OCI-LY1 (cell line): Measurements from ENCODE around the gene FAM107B.

Experiments used
- H2AFZ ChIP-seq: fragments of 200-600 bp; sonication (generic), shearing (Covaris generic); 2 replicates; pipeline ENCODE4 v1.6.0; 2014; ENCODE audit warnings: antibody characterized with exemption, mild to moderate bottlenecking, low read length
- H3F3A ChIP-seq: fragments of 200-600 bp; sonication (generic), shearing (Covaris generic); 2 replicates; pipeline ENCODE4 v1.6.0; 2014; ENCODE audit warnings: mild to moderate bottlenecking, antibody characterized with exemption, low read length, moderate library complexity; ENCODE audit not compliant: insufficient read depth
- H3K27ac ChIP-seq: fragments of 200-600 bp; sonication (generic); 2 replicates; pipeline ENCODE4 v1.5.1; 2014; ENCODE audit warnings: low read length, mixed run types, mild to moderate bottlenecking, low read depth; ENCODE audit not compliant: poor library complexity, severe bottlenecking
- H3K27me3 ChIP-seq: fragments of 200-600 bp; sonication (generic); 2 replicates; pipeline ENCODE4 v1.6.0; 2014; ENCODE audit warnings: antibody characterized with exemption, mild to moderate bottlenecking, low read length, moderate library complexity; ENCODE audit not compliant: insufficient read depth
- H3K36me3 ChIP-seq: fragments of 200-600 bp; sonication (generic); 2 replicates; pipeline ENCODE4 v1.6.1; 2014; ENCODE audit warnings: mild to moderate bottlenecking, antibody characterized with exemption, low read length, moderate library complexity, mixed read lengths; ENCODE audit not compliant: insufficient read depth
- H3K4me1 ChIP-seq: fragments of 200-600 bp; sonication (generic); 2 replicates; pipeline ENCODE4 v1.5.1; 2014; ENCODE audit warnings: mild to moderate bottlenecking, low read length, moderate library complexity; ENCODE audit not compliant: insufficient read depth, severe bottlenecking
- H3K4me2 ChIP-seq: fragments of 200-600 bp; sonication (generic), shearing (Covaris generic); 2 replicates; pipeline ENCODE4 v1.6.1; 2014; ENCODE audit warnings: low read length
- H3K4me3 ChIP-seq: fragments of 200-600 bp; sonication (generic); 2 replicates; pipeline ENCODE4 v1.5.1; 2014; ENCODE audit warnings: low read length, low read depth, mild to moderate bottlenecking, mixed read lengths; ENCODE audit not compliant: poor library complexity, severe bottlenecking
- H3K79me2 ChIP-seq: fragments of 200-600 bp; shearing (Covaris generic); 2 replicates; pipeline ENCODE4 v1.6.1; 2016; ENCODE audit warnings: mixed run types, low read length, mixed read lengths; ENCODE audit not compliant: insufficient read depth
- H3K9ac ChIP-seq: fragments of 200-600 bp; sonication (generic), shearing (Covaris generic); 2 replicates; pipeline ENCODE4 v1.6.1; 2014; ENCODE audit warnings: mild to moderate bottlenecking, low read length, mixed read lengths
- H3K9me2 ChIP-seq: fragments of 200-600 bp; sonication (generic), shearing (Covaris generic); 2 replicates; pipeline ENCODE4 v1.6.1; 2014; ENCODE audit warnings: low read depth, mild to moderate bottlenecking, low read length, mixed read lengths
- H3K9me3 ChIP-seq: fragments of 200-600 bp; shearing (Covaris generic); 2 replicates; pipeline ENCODE4 v1.6.1; 2014; ENCODE audit warnings: low read length, mixed read lengths
- H4K20me1 ChIP-seq: fragments of 200-600 bp; sonication (generic), shearing (Covaris generic); 2 replicates; pipeline ENCODE4 v1.6.0; 2016; ENCODE audit warnings: mild to moderate bottlenecking, low read length; ENCODE audit not compliant: insufficient read depth
- EZH2 ChIP-seq: fragments of 200-600 bp; sonication (generic), shearing (Covaris generic); IDR thresholded peaks from 2 replicates; pipeline ENCODE4 v1.8.0; 2017; ENCODE audit warnings: borderline replicate concordance, mixed run types, mild to moderate bottlenecking, antibody characterized with exemption, low read length, moderate library complexity, mixed read lengths
- TF ChIP-seq, protein P1 (sequence below): fragments of 200-600 bp; sonication (generic), shearing (Covaris generic); IDR thresholded peaks from 2 replicates; pipeline ENCODE4 v1.5.1; 2017; ENCODE audit warnings: mild to moderate bottlenecking, antibody characterized with exemption, low read length, moderate library complexity, mixed read lengths

FAM107B gene

GRCh38 chr10:14703631-14704001 is 71.1 kb downstream of the FAM107B start:
- no peaks in the 10 kb centered on the region for H3K79me2 ChIP-seq
- H3K4me1 ChIP-seq = peaks cover 15% of the 10 kb centered on the region
- no peaks in the 10 kb centered on the region for H3K9me2 ChIP-seq
- no peaks in the 10 kb centered on the region for H3K9me3 ChIP-seq
- H3K9ac ChIP-seq = no peak overlapping the region
- no peak overlapping the region for H3K27ac ChIP-seq
- TF ChIP-seq, protein P1, sequence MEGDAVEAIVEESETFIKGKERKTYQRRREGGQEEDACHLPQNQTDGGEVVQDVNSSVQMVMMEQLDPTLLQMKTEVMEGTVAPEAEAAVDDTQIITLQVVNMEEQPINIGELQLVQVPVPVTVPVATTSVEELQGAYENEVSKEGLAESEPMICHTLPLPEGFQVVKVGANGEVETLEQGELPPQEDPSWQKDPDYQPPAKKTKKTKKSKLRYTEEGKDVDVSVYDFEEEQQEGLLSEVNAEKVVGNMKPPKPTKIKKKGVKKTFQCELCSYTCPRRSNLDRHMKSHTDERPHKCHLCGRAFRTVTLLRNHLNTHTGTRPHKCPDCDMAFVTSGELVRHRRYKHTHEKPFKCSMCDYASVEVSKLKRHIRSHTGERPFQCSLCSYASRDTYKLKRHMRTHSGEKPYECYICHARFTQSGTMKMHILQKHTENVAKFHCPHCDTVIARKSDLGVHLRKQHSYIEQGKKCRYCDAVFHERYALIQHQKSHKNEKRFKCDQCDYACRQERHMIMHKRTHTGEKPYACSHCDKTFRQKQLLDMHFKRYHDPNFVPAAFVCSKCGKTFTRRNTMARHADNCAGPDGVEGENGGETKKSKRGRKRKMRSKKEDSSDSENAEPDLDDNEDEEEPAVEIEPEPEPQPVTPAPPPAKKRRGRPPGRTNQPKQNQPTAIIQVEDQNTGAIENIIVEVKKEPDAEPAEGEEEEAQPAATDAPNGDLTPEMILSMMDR = no peak
- TF ChIP-seq EZH2 = no peak
- no peak overlapping the region for H2AFZ ChIP-seq
- no peaks in the 10 kb centered on the region; the same call in 1 of the 2 replicates for H3K36me3 ChIP-seq
- H4K20me1 ChIP-seq = no peaks in the 10 kb centered on the region
- H3K4me2 ChIP-seq = no peak overlapping the region
- no peak overlapping the region for H3K4me3 ChIP-seq
- no peaks in the 10 kb centered on the region for H3F3A ChIP-seq
- no peaks in the 10 kb centered on the region for H3K27me3 ChIP-seq

GRCh38 chr10:14701466-14701865 is 73.2 kb downstream of the FAM107B start:
- H3K4me3 ChIP-seq = no peak overlapping the region
- no peak overlapping the region for H3K27ac ChIP-seq
- no peaks in the 10 kb centered on the region for H3K79me2 ChIP-seq
- no peaks in the 10 kb centered on the region for H3K9me3 ChIP-seq
- no peaks in the 10 kb centered on the region; the same call in 1 of the 2 replicates for H3K36me3 ChIP-seq
- no peaks in the 10 kb centered on the region for H3K27me3 ChIP-seq
- no peaks in the 10 kb centered on the region for H4K20me1 ChIP-seq
- TF ChIP-seq EZH2 = no peak
- TF ChIP-seq, protein P1 = no peak
- H3F3A ChIP-seq = no peaks in the 10 kb centered on the region
- no peak overlapping the region for H3K9ac ChIP-seq
- H3K4me1 ChIP-seq = peaks cover 15% of the 10 kb centered on the region
- no peak overlapping the region for H2AFZ ChIP-seq
- H3K4me2 ChIP-seq = no peak overlapping the region
- H3K9me2 ChIP-seq = no peaks in the 10 kb centered on the region

GRCh38 chr10:14700546-14700945 is 74.2 kb downstream of the FAM107B start:
- H2AFZ ChIP-seq = no peak overlapping the region
- no peaks in the 10 kb centered on the region for H3K9me3 ChIP-seq
- TF ChIP-seq EZH2 = no peak
- TF ChIP-seq, protein P1 = no peak
- H3K27me3 ChIP-seq = no peaks in the 10 kb centered on the region
- no peaks in the 10 kb centered on the region for H3K79me2 ChIP-seq
- H3K4me1 ChIP-seq = peaks cover 6% of the 10 kb centered on the region
- no peaks in the 10 kb centered on the region for H3K9me2 ChIP-seq
- H3K27ac ChIP-seq = no peak overlapping the region
- no peak overlapping the region for H3K4me3 ChIP-seq
- no peaks in the 10 kb centered on the region for H3F3A ChIP-seq
- no peak overlapping the region for H3K4me2 ChIP-seq
- H3K36me3 ChIP-seq = no peaks in the 10 kb centered on the region; the same call in 1 of the 2 replicates
- no peaks in the 10 kb centered on the region for H4K20me1 ChIP-seq
- no peak overlapping the region for H3K9ac ChIP-seq
